Measurements from ENCODE around the gene TBC1D17.

Gene TBC1D17

GRCh38 chr19:49913720-49914119 is 36.2 kb downstream of the TBC1D17 start:
- TF ChIP-seq CTCF (IDR thresholded peaks at IDR 0.05; ENCODE audit: low read length, missing control alignments): no peak
- no peak for DNase-seq (ENCODE audit: low read depth)
- H3K4me3 ChIP-seq (replicated peaks; ENCODE audit: low read depth, low read length): no peak overlapping the region

GRCh38 chr19:49915271-49915670 is 37.8 kb downstream of the TBC1D17 start:
- DNase-seq (ENCODE audit: low read depth): no peak
- no peak overlapping the region for H3K4me3 ChIP-seq (replicated peaks; ENCODE audit: low read depth, low read length)
- TF ChIP-seq CTCF (IDR thresholded peaks at IDR 0.05; ENCODE audit: low read length, missing control alignments): peak; percentile 18

GRCh38 chr19:49916839-49917733 is 39.6 kb downstream of the TBC1D17 start:
- DNase-seq (ENCODE audit: low read depth): no peak
- no peak overlapping the region for H3K4me3 ChIP-seq (replicated peaks; ENCODE audit: low read depth, low read length)
- TF ChIP-seq CTCF (IDR thresholded peaks at IDR 0.05; ENCODE audit: low read length, missing control alignments): peak; percentile 5

- no peak for DNase-seq (ENCODE audit: low read depth)
- TF ChIP-seq CTCF (IDR thresholded peaks at IDR 0.05; ENCODE audit: low read length, missing control alignments): no peak
- no peak overlapping the region for H3K4me3 ChIP-seq (replicated peaks; ENCODE audit: low read depth, low read length)
Measured at GRCh38 chr19:49918089-49918488, 40.6 kb downstream of the TBC1D17 start.

- TF ChIP-seq CTCF (IDR thresholded peaks at IDR 0.05; ENCODE audit: low read length, missing control alignments): no peak
- no peak for DNase-seq (ENCODE audit: low read depth)
- H3K4me3 ChIP-seq (replicated peaks; ENCODE audit: low read depth, low read length): no peak overlapping the region
Measured at GRCh38 chr19:49920624-49921363, 43.3 kb downstream of the TBC1D17 start.

- no peak for TF ChIP-seq CTCF (IDR thresholded peaks at IDR 0.05; ENCODE audit: low read length, missing control alignments)
- peak; percentile 47 for DNase-seq (ENCODE audit: low read depth)
Measured at GRCh38 chr19:49921871-49922795, 44.6 kb downstream of the TBC1D17 start.

More at GRCh38 chr19:49921871-49922795, 44.6 kb downstream of the TBC1D17 start:
- H3K4me3 ChIP-seq (replicated peaks; ENCODE audit: low read depth, low read length): no peak overlapping the region
